Neural cell (in vitro differentiated cells): ENCODE results near the gene DNAH8. TPM values are rescaled to one million over a fixed set of nuclear protein-coding genes. Genes with fewer than 3 reads are reported as not detected.
"Not testable (repeated sequence)": the region's sequence is repeated elsewhere in the genome, so short reads cannot be mapped to it uniquely, and the experiment has no call there.

Experiments used
- H2AFZ ChIP-seq: fragments of 200-600, 300-800 bp; sonication (generic), shearing (Covaris generic); 2 replicates; pipeline ENCODE4 v1.6.0; 2014; ENCODE audit warnings: low read depth, mild to moderate bottlenecking, antibody characterized with exemption, low read length, moderate library complexity
- H3F3A ChIP-seq: fragments of 200-600 bp; shearing (Covaris generic); 2 replicates; pipeline ENCODE4 v1.6.1; 2016; ENCODE audit warnings: mild to moderate bottlenecking, moderate library complexity, mixed read lengths, antibody characterized with exemption, low read length; ENCODE audit not compliant: insufficient read depth, poor library complexity, severe bottlenecking
- H3K27ac ChIP-seq: fragments of 200-600, 300-800 bp; sonication (generic), shearing (Covaris generic); 2 replicates; pipeline ENCODE4 v1.5.1; 2014; ENCODE audit warnings: mild to moderate bottlenecking, low read length, moderate library complexity
- H3K27me3 ChIP-seq: fragments of 300-800, 200-600 bp; sonication (generic), shearing (Covaris generic); 2 replicates; pipeline ENCODE4 v1.6.0; 2014; ENCODE audit warnings: mild to moderate bottlenecking, low read depth, low read length, moderate library complexity; ENCODE audit not compliant: insufficient read depth
- H3K36me3 ChIP-seq: fragments of 300-800, 200-600 bp; sonication (generic), shearing (Covaris generic); 2 replicates; pipeline ENCODE4 v1.5.1; 2014; ENCODE audit warnings: mild to moderate bottlenecking, antibody characterized with exemption, low read length, moderate library complexity; ENCODE audit not compliant: insufficient read depth
- H3K4me2 ChIP-seq: fragments of 300-800, 200-600 bp; sonication (generic), shearing (Covaris generic); 2 replicates; pipeline ENCODE4 v1.6.0; 2014; ENCODE audit warnings: mild to moderate bottlenecking, low read length
- H3K4me3 ChIP-seq: fragments of 300-800, 200-600 bp; sonication (generic), shearing (Covaris generic); 2 replicates; pipeline ENCODE4 v1.5.1; 2014; ENCODE audit warnings: mild to moderate bottlenecking, low read length, moderate library complexity
- H3K79me2 ChIP-seq: fragments of 200-600 bp; shearing (Covaris generic); replicated peaks from 2 replicates; pipeline ENCODE4 v1.6.0; 2014; ENCODE audit warnings: mild to moderate bottlenecking, low read length, moderate library complexity; ENCODE audit not compliant: insufficient read depth
- H3K9ac ChIP-seq: fragments of 300-800, 200-600 bp; sonication (generic), shearing (Covaris generic); 2 replicates; pipeline ENCODE4 v1.6.1; 2016; ENCODE audit warnings: mild to moderate bottlenecking, low read length, mixed read lengths
- H3K9me2 ChIP-seq: fragments of 200-600 bp; shearing (Covaris generic); 2 replicates; pipeline ENCODE4 v1.6.1; 2016; ENCODE audit warnings: mild to moderate bottlenecking, low read length, mixed read lengths; ENCODE audit not compliant: insufficient read depth
- H3K9me3 ChIP-seq: fragments of 200-600, 300-800 bp; sonication (generic), shearing (Covaris generic); 2 replicates; pipeline ENCODE4 v1.6.1; 2016; ENCODE audit warnings: mild to moderate bottlenecking, mixed run types, low read length, moderate library complexity, mixed read lengths
- H4K20me1 ChIP-seq: fragments of 200-600 bp; shearing (Covaris generic); 2 replicates; pipeline ENCODE4 v1.6.1; 2016; ENCODE audit warnings: mild to moderate bottlenecking, mixed run types; ENCODE audit not compliant: insufficient read depth
- CTCF ChIP-seq: fragments of 450-650 bp; IDR thresholded peaks from 2 replicates; pipeline ENCODE4 v1.5.1; 2014; ENCODE audit warnings: antibody characterized with exemption, mild to moderate bottlenecking, moderate library complexity; ENCODE audit not compliant: poor library complexity, severe bottlenecking
- EP300 ChIP-seq: fragments of 450-650 bp; conservative IDR thresholded peaks from 2 replicates; pipeline ENCODE4 v1.6.1; 2014; ENCODE audit warnings: antibody characterized with exemption, mild to moderate bottlenecking, moderate library complexity; ENCODE audit not compliant: poor library complexity, severe bottlenecking
- EZH2 ChIP-seq: fragments of 200-600, 300-800 bp; shearing (Covaris generic), sonication (generic); IDR thresholded peaks from 2 replicates; pipeline ENCODE4 v1.6.1; 2014; ENCODE audit warnings: antibody characterized with exemption, low read length, borderline replicate concordance, mild to moderate bottlenecking; ENCODE audit not compliant: insufficient read depth, poor library complexity, severe bottlenecking
- MXI1 ChIP-seq: fragments of 450-650 bp; conservative IDR thresholded peaks from 2 replicates; pipeline ENCODE4 v1.6.1; 2014; ENCODE audit warnings: antibody characterized with exemption, mild to moderate bottlenecking; ENCODE audit not compliant: poor library complexity, severe bottlenecking
- POLR2AphosphoS5 ChIP-seq: IDR thresholded peaks from 2 replicates; pipeline ENCODE4 v1.6.1; 2012
- RAD21 ChIP-seq: fragments of 450-650 bp; conservative IDR thresholded peaks from 2 replicates; pipeline ENCODE4 v1.6.1; 2014; ENCODE audit warnings: antibody characterized with exemption, mild to moderate bottlenecking, moderate library complexity
- REST ChIP-seq: IDR thresholded peaks from 2 replicates; pipeline ENCODE4 v1.6.1; 2012; ENCODE audit warnings: borderline replicate concordance
- SMC3 ChIP-seq: fragments of 450-650 bp; conservative IDR thresholded peaks from 2 replicates; pipeline ENCODE4 v1.6.1; 2014; ENCODE audit warnings: antibody characterized with exemption, mild to moderate bottlenecking, moderate library complexity; ENCODE audit not compliant: poor library complexity
- TAF1 ChIP-seq: IDR thresholded peaks from 2 replicates; pipeline ENCODE4 v1.6.1; 2012; ENCODE audit warnings: low read depth
- polyA plus RNA-seq: library from polyadenylated mRNA; depleted of rRNA; stranded (reverse); fragments of >200 nt; gene quantifications from 2 replicates; pipeline ENCODE4 v1.2.3, GENCODE V29; 2014

DNAH8 gene
- polyA plus RNA-seq, 1 donor from 2014 or later: 0.07 TPM

GRCh38 chr6:38796437-38796836 is 81.3 kb downstream of the DNAH8 start:
- H3K27ac ChIP-seq, H2AFZ ChIP-seq, H3K4me2 ChIP-seq, H3K36me3 ChIP-seq, H3K9me2 ChIP-seq, H3K27me3 ChIP-seq, H4K20me1 ChIP-seq, H3K79me2 ChIP-seq, H3K9me3 ChIP-seq, H3F3A ChIP-seq, H3K4me3 ChIP-seq, H3K9ac ChIP-seq: not testable (repeated sequence)

- Histone ChIP-seq H3F3A (no peaks in the 10 kb centered on the region), H3K36me3 (no peaks in the 10 kb centered on the region), H3K27me3 (no peaks in the 10 kb centered on the region), H2AFZ (no peak overlapping the region), H3K4me2 (no peak overlapping the region), H3K9me3 (no peaks in the 10 kb centered on the region), H3K9ac (no peak overlapping the region), H3K4me3 (no peak overlapping the region), H3K79me2 (no peaks in the 10 kb centered on the region), H4K20me1 (no peaks in the 10 kb centered on the region), H3K9me2 (no peaks in the 10 kb centered on the region), H3K27ac (no peak overlapping the region)
- no peak for TF ChIP-seq EZH2
- no peak for TF ChIP-seq MXI1
- TF ChIP-seq SMC3: no peak
- TF ChIP-seq CTCF: no peak
- TF ChIP-seq RAD21: no peak
- no peak for TF ChIP-seq EP300
- no peak for TF ChIP-seq REST
- TF ChIP-seq POLR2AphosphoS5: no peak
- no peak for TF ChIP-seq TAF1
Observed at GRCh38 chr6:38796850-38797249, 81.7 kb downstream of the DNAH8 start.

GRCh38 chr6:38797391-38797790 is 82.3 kb downstream of the DNAH8 start:
- Histone ChIP-seq H3K27ac (no peak overlapping the region), H3K27me3 (no peaks in the 10 kb centered on the region), H2AFZ (no peak overlapping the region), H3F3A (no peaks in the 10 kb centered on the region), H3K9ac (no peak overlapping the region), H3K36me3 (no peaks in the 10 kb centered on the region), H4K20me1 (no peaks in the 10 kb centered on the region), H3K4me2 (no peak overlapping the region), H3K9me2 (no peaks in the 10 kb centered on the region), H3K4me3 (no peak overlapping the region), H3K9me3 (no peaks in the 10 kb centered on the region), H3K79me2 (no peaks in the 10 kb centered on the region)
- TF ChIP-seq REST (no peak), EP300 (no peak), MXI1 (no peak), SMC3 (no peak), EZH2 (no peak), CTCF (no peak), RAD21 (no peak), TAF1 (no peak), POLR2AphosphoS5 (no peak)
